ENCODE measurements around the gene TET3. TPM values are rescaled to one million over a fixed set of nuclear protein-coding genes. Genes with fewer than 3 reads are reported as not detected.

The TET3 gene
- total RNA-seq (2022; extraction: Qiagen RNA extraction): 7.7 to 15.5 TPM (median 13.0 TPM) in 5 replicates

DNA sequence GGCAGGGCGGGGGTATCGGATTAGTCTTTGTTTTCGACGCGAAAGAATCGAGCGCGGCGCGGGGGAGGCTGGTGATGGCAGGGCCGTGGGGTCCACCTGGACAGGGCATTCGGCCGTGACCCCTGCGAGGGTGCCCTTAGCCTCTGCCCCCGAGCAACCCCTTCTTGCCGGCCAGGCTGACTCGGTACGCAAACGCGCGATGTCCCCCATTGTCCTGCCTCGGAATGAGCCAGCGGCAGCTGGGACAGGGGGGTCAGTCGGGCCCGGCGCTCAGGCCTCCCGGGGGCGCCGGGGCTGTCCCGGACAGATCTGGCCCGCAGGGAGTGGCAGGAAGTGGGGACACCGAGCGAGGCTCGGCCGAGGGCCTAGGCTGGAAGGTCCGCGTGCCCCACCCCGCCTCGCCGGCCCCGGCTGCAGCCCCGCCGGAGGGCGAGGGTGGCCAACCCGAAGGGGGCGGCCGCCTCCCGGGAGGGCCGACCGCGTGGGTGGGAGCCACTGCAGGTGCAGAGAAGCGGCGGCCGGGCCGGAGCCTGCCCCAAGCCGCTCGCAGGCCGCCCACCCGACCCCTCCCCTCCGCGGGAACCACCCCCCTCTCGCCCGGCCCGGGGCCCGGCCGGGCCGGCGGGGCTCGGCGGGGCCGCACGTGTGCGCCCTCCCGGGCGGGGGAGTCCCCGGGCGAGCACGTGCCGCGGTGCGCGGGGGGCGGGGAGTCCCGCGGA is at the start of gene TET3:
Gene TET3, plus strand, starts transcription at position 708 of the 719 bp plus-strand sequence. CDS start 1,494 bp downstream, outside the sequence.

Other genes with a start within 250 kb of the TET3 start
- 67.3 to 107 TPM (median 83.2 TPM) in 5 replicates for gene TPRKB, start 247.6 kb upstream of the TET3 start, total RNA-seq (2022; extraction: Qiagen RNA extraction)
- gene DUSP11, start 204.8 kb upstream of the TET3 start, total RNA-seq (2022; extraction: Qiagen RNA extraction): 34.0 to 40.8 TPM (median 40.4 TPM) in 5 replicates
- gene C2orf78, start 200.7 kb upstream of the TET3 start, total RNA-seq (2022; extraction: Qiagen RNA extraction): not detected in 5 replicates
- 49.9 to 59.6 TPM (median 55.4 TPM) in 5 replicates for gene STAMBP, start 155.9 kb upstream of the TET3 start, total RNA-seq (2022; extraction: Qiagen RNA extraction)
- 0.18 to 0.45 TPM (median 0.28 TPM) in 5 replicates for gene ACTG2, start 91.9 kb upstream of the TET3 start, total RNA-seq (2022; extraction: Qiagen RNA extraction)
- gene DGUOK, start 58.0 kb upstream of the TET3 start, total RNA-seq (2022; extraction: Qiagen RNA extraction): 153 to 175 TPM (median 158 TPM) in 5 replicates
- gene BOLA3, start 163.0 kb downstream of the TET3 start, total RNA-seq (2022; extraction: Qiagen RNA extraction): 118 to 163 TPM (median 122 TPM) in 5 replicates
- 65.4 to 99.2 TPM (median 89.0 TPM) in 5 replicates for gene MOB1A, start 194.0 kb downstream of the TET3 start, total RNA-seq (2022; extraction: Qiagen RNA extraction)
- gene MTHFD2, start 213.7 kb downstream of the TET3 start, total RNA-seq (2022; extraction: Qiagen RNA extraction): 137 to 156 TPM (median 146 TPM) in 5 replicates

All from A549 treated with dexamethasone at 1 μM for 4 hours (cell line).